HG03280 (cell line): Measurements from ENCODE around the gene ZNF511.
A peak's percentile ranks its signal among the peaks of the same experiment; 100 is the strongest.

ENCODE experiments used
- ATAC-seq: cut with Tn5 transposase; IDR thresholded peaks from one replicate; pipeline ENCODE4 v1.9.1; 2021; ENCODE audit warnings: mild to moderate bottlenecking, moderate library complexity; ENCODE audit not compliant: unreplicated experiment

ZNF511 gene

GRCh38 chr10:133292919-133293809 is 15.6 kb upstream of the ZNF511 start:
- no peak for ATAC-seq

- no peak for ATAC-seq
Observed at GRCh38 chr10:133293810-133294119, 14.9 kb upstream of the ZNF511 start.

GRCh38 chr10:133294189-133294588 is 14.5 kb upstream of the ZNF511 start:
- no peak for ATAC-seq

GRCh38 chr10:133295426-133296320 is 13.0 kb upstream of the ZNF511 start:
- no peak for ATAC-seq

- no peak for ATAC-seq
Observed at GRCh38 chr10:133297504-133297903, 11.2 kb upstream of the ZNF511 start.

- no peak for ATAC-seq
Observed at GRCh38 chr10:133298466-133298865, 10.2 kb upstream of the ZNF511 start.

GRCh38 chr10:133299224-133299623 is 9.5 kb upstream of the ZNF511 start:
- no peak for ATAC-seq

- no peak for ATAC-seq
Observed at GRCh38 chr10:133299738-133300137, 9.0 kb upstream of the ZNF511 start.

- no peak for ATAC-seq
Observed at GRCh38 chr10:133302230-133302629, 6.5 kb upstream of the ZNF511 start.

- ATAC-seq, result no peak
Observed at GRCh38 chr10:133303206-133303605, 5.5 kb upstream of the ZNF511 start.

- ATAC-seq, result no peak
Observed at GRCh38 chr10:133306097-133306476, 2.6 kb upstream of the ZNF511 start.

- ATAC-seq, result no peak
Observed at GRCh38 chr10:133306941-133307379, 1.8 kb upstream of the ZNF511 start.

GRCh38 chr10:133307776-133308420 is 816 bp upstream of the ZNF511 start:
- peak; percentile 44 for ATAC-seq

GRCh38 chr10:133309100-133309719 is 496 bp downstream of the ZNF511 start:
- peak; percentile 75 for ATAC-seq

- ATAC-seq, result no peak
Observed at GRCh38 chr10:133309720-133310398, 1.1 kb downstream of the ZNF511 start.

GRCh38 chr10:133310399-133310755 is 1.7 kb downstream of the ZNF511 start:
- no peak for ATAC-seq

GRCh38 chr10:133310789-133311188 is 2.1 kb downstream of the ZNF511 start:
- no peak for ATAC-seq

- ATAC-seq, result no peak
Observed at GRCh38 chr10:133311570-133311969, 2.9 kb downstream of the ZNF511 start.

GRCh38 chr10:133312016-133312768 is 3.5 kb downstream of the ZNF511 start:
- no peak for ATAC-seq

- ATAC-seq, result no peak
Observed at GRCh38 chr10:133312769-133313145, 4.0 kb downstream of the ZNF511 start.
